H1 (cell line): ENCODE results near the gene SMIM35. TPM values are rescaled to one million over a fixed set of nuclear protein-coding genes. Genes with fewer than 3 reads are reported as not detected.
"Not testable (repeated sequence)": the region's sequence is repeated elsewhere in the genome, so short reads cannot be mapped to it uniquely, and the experiment has no call there.

Source experiments
- CTCF ChIA-PET: fragments of 300-600 bp; sonication (Branson Sonifier 250); formaldehyde crosslinking; loops from one replicate; lab custom pipeline; 2021; ENCODE audit not compliant: partially characterized antibody; lab: Charles Lee
- POLR2A ChIA-PET: fragments of 300-600 bp; sonication (Branson Sonifier 250); formaldehyde crosslinking; loops from one replicate; lab custom pipeline; 2021; ENCODE audit warnings: inconsistent platforms; ENCODE audit not compliant: partially characterized antibody; lab: Charles Lee
- DNase-seq, 2 experiments: peaks; one replicate each; pipeline versions ENCODE4 v3.0.0 to v3.0.0-alpha.2; 2010 to 2022; ENCODE audit warnings: low spot score in 2 of 2, low read depth in 1 of 2, mixed read lengths in 1 of 2
- FAIRE-seq: peaks from 2 replicates; lab custom pipeline; 2011; peaks lifted over from hg19 to GRCh38; lab: Jason Lieb, UNC
- H2AFZ ChIP-seq: 2 replicates; pipeline ENCODE4 v1.8.1; 2012; ENCODE audit warnings: low read length, inconsistent platforms
- H2AK5ac ChIP-seq: 2 replicates; pipeline ENCODE4 v1.6.1; 2013; ENCODE audit warnings: low read depth, low read length
- H2BK120ac ChIP-seq: replicated peaks from 2 replicates; pipeline ENCODE3; 2013; ENCODE audit warnings: low read depth, low read length, inconsistent platforms
- H2BK12ac ChIP-seq: 2 replicates; pipeline ENCODE4 v1.6.1; 2013; ENCODE audit warnings: low read depth, low read length
- H2BK15ac ChIP-seq: 2 replicates; pipeline ENCODE4 v1.6.1; 2013; ENCODE audit warnings: low read length
- H2BK20ac ChIP-seq: 2 replicates; pipeline ENCODE4 v1.6.1; 2013; ENCODE audit warnings: low read length
- H2BK5ac ChIP-seq: 2 replicates; pipeline ENCODE4 v1.6.1; 2013; ENCODE audit warnings: low read depth, low read length
- H3K14ac ChIP-seq: 2 replicates; pipeline ENCODE4 v1.6.1; 2013; ENCODE audit warnings: inconsistent platforms; ENCODE audit not compliant: insufficient read length
- H3K18ac ChIP-seq: 2 replicates; pipeline ENCODE4 v1.6.1; 2013; ENCODE audit warnings: low read length; ENCODE audit errors: extremely low read depth
- H3K23ac ChIP-seq: 2 replicates; pipeline ENCODE4 v1.6.1; 2013; ENCODE audit warnings: inconsistent platforms; ENCODE audit not compliant: insufficient read length
- H3K23me2 ChIP-seq: 2 replicates; pipeline ENCODE4 v1.6.1; 2013; ENCODE audit warnings: low read depth, low read length
- H3K27ac ChIP-seq: 2 replicates; pipeline ENCODE4 v1.6.1; 2011; ENCODE audit warnings: low read depth, low read length, inconsistent platforms
- H3K27me3 ChIP-seq, 4 experiments: replicated peaks in 1 of 4; 1 replicate in 1 of 4; 2 replicates in 3 of 4; pipeline versions ENCODE4 v1.6.1 to v1.8.1; 2011 to 2013; ENCODE audit warnings: low read length in 3 of 4, mild to moderate bottlenecking in 3 of 4, inconsistent platforms in 2 of 4, mixed read lengths in 2 of 4, moderate library complexity in 1 of 4; ENCODE audit not compliant: control insufficient read depth in 3 of 4, insufficient read depth in 3 of 4; ENCODE audit errors: extremely low read depth in 1 of 4
- H3K36me3 ChIP-seq, 4 experiments: 2 replicates each; pipeline versions ENCODE4 v1.6.1 to v1.8.1; 2011 to 2013; ENCODE audit warnings: mild to moderate bottlenecking in 4 of 4, low read length in 3 of 4, moderate library complexity in 2 of 4, control low read depth in 1 of 4, inconsistent platforms in 1 of 4; ENCODE audit not compliant: insufficient read depth in 4 of 4, control insufficient read depth in 2 of 4
- H3K4ac ChIP-seq: replicated peaks from 2 replicates; pipeline ENCODE3; 2013; ENCODE audit warnings: low read length, low read depth, mixed read lengths, inconsistent platforms; ENCODE audit not compliant: insufficient read length
- H3K4me1 ChIP-seq, 4 experiments: replicated peaks in 1 of 4; 1 replicate in 1 of 4; 2 replicates in 3 of 4; pipeline versions ENCODE4 v1.6.1 to v1.8.1; 2011 to 2013; ENCODE audit warnings: low read length in 3 of 4, inconsistent platforms in 2 of 4, mixed read lengths in 1 of 4; ENCODE audit not compliant: insufficient read depth in 4 of 4, control insufficient read depth in 3 of 4
- H3K4me2 ChIP-seq, 2 experiments: 2 replicates each; pipeline versions ENCODE4 v1.6.1 to v1.8.1; 2011 to 2013; ENCODE audit warnings: low read depth in 2 of 2, low read length in 2 of 2, control low read depth in 1 of 2, inconsistent platforms in 1 of 2, mild to moderate bottlenecking in 1 of 2; ENCODE audit not compliant: insufficient read depth in 1 of 2
- H3K4me3 ChIP-seq, 4 experiments: fragments of 200-600, 300-600 bp in 1 of 4; sonication (generic), shearing (Covaris generic), sonication (Bioruptor Twin) in 1 of 4; 2 replicates each; pipeline versions ENCODE4 v1.5.1 to v1.8.1; 2011 to 2016; ENCODE audit warnings: low read length in 4 of 4, low read depth in 3 of 4, control low read depth in 2 of 4, inconsistent platforms in 2 of 4, mild to moderate bottlenecking in 2 of 4, mixed read lengths in 1 of 4, moderate library complexity in 1 of 4; ENCODE audit not compliant: insufficient read depth in 2 of 4; ENCODE audit errors: extremely low read depth in 1 of 4
- H3K56ac ChIP-seq: replicated peaks from 2 replicates; pipeline ENCODE3; 2013; ENCODE audit warnings: low read depth, mild to moderate bottlenecking, mixed read lengths, low read length, inconsistent platforms; ENCODE audit not compliant: insufficient read length
- H3K79me1 ChIP-seq: 2 replicates; pipeline ENCODE4 v1.6.1; 2013; ENCODE audit warnings: low read depth, low read length, control low read depth
- H3K79me2 ChIP-seq, 2 experiments: 2 replicates each; pipeline versions ENCODE4 v1.6.1 to v1.8.1; 2012 to 2013; ENCODE audit warnings: low read length in 2 of 2, mild to moderate bottlenecking in 2 of 2, inconsistent platforms in 1 of 2; ENCODE audit not compliant: insufficient read depth in 2 of 2, control insufficient read depth in 1 of 2
- H3K9ac ChIP-seq, 4 experiments: replicated peaks in 1 of 4; 1 replicate in 1 of 4; 2 replicates in 3 of 4; pipeline versions ENCODE4 v1.6.1 to v1.8.1; 2011 to 2013; ENCODE audit warnings: low read depth in 3 of 4, low read length in 3 of 4, control low read depth in 2 of 4, mild to moderate bottlenecking in 2 of 4, moderate library complexity in 2 of 4, inconsistent platforms in 1 of 4; ENCODE audit errors: extremely low read depth in 1 of 4
- H3K9me3 ChIP-seq, 2 experiments: 2 replicates each; pipeline versions ENCODE4 v1.6.1 to v1.8.1; 2012 to 2013; ENCODE audit warnings: mild to moderate bottlenecking in 2 of 2, moderate library complexity in 2 of 2, control low read depth in 1 of 2, inconsistent platforms in 1 of 2, low read depth in 1 of 2, low read length in 1 of 2, mixed read lengths in 1 of 2; ENCODE audit not compliant: insufficient read depth in 2 of 2
- H4K20me1 ChIP-seq, 2 experiments: replicated peaks in 1 of 2; 2 replicates each; pipeline versions ENCODE3 to v1.8.1; 2011 to 2013; ENCODE audit warnings: inconsistent platforms in 2 of 2, low read length in 2 of 2, mild to moderate bottlenecking in 1 of 2; ENCODE audit not compliant: insufficient read depth in 2 of 2, control insufficient read depth in 1 of 2
- H4K5ac ChIP-seq: 2 replicates; pipeline ENCODE4 v1.6.1; 2013; ENCODE audit warnings: low read length, low read depth, mixed read lengths, inconsistent platforms; ENCODE audit not compliant: insufficient read length
- H4K8ac ChIP-seq: 2 replicates; pipeline ENCODE4 v1.8.0; 2013; ENCODE audit warnings: mild to moderate bottlenecking, moderate library complexity, low read length, inconsistent platforms; ENCODE audit not compliant: insufficient read depth; ENCODE audit errors: extremely low read depth
- H4K91ac ChIP-seq: replicated peaks from 2 replicates; pipeline ENCODE3; 2013; ENCODE audit warnings: low read length, mixed read lengths, inconsistent platforms; ENCODE audit not compliant: insufficient read length
- WGBS, 2 experiments: shearing (Covaris generic) in 1 of 2; methylation state at CpG; one replicate each; pipeline versions ENCODE4 v1.1.6 to v1.1.7; 2013 to 2015; ENCODE audit warnings: low lambda C conversion rate in 2 of 2, mixed read lengths in 2 of 2, inconsistent platforms in 1 of 2, low coverage in 1 of 2, missing lambda C conversion rate in 1 of 2; ENCODE audit not compliant: insufficient replicate concordance in 2 of 2, insufficient coverage in 1 of 2, insufficient read length in 1 of 2; ENCODE audit errors: extremely low coverage in 1 of 2, missing lambda C conversion rate in 1 of 2; 5-methylcytosine and 5-hydroxymethylcytosine counted together
- polyA plus RNA-seq, 7 experiments: library from polyadenylated mRNA; depleted of rRNA in 3 of 7; stranded (reverse) in 5 of 7; unstranded in 2 of 7; fragments of >200 nt in 5 of 7; fragments of 200-250 nt in 2 of 7; gene quantifications; 1 replicate in 5 of 7; 2 replicates in 1 of 7; 4 replicates in 1 of 7; pipeline versions ENCODE4 v1.2.1 to v1.2.3, GENCODE V29; 2011 to 2013; ENCODE audit warnings: missing spikeins in 2 of 7, mixed read lengths in 2 of 7
- total RNA-seq: library from RNA; stranded (reverse); fragmentation: NEBNext Ultra II Directional; extraction: Animal tissue kit (Norgen Biotek cat#: 25700); gene quantifications from 2 replicates; pipeline ENCODE4 v1.2.1, GENCODE V29; 2021

Gene SMIM35
- total and polyA plus RNA-seq, 2 of the 8 experiments (the other 6 are each of a cell fraction or from before 2014, with no cell fraction given) = not detected

DNA sequence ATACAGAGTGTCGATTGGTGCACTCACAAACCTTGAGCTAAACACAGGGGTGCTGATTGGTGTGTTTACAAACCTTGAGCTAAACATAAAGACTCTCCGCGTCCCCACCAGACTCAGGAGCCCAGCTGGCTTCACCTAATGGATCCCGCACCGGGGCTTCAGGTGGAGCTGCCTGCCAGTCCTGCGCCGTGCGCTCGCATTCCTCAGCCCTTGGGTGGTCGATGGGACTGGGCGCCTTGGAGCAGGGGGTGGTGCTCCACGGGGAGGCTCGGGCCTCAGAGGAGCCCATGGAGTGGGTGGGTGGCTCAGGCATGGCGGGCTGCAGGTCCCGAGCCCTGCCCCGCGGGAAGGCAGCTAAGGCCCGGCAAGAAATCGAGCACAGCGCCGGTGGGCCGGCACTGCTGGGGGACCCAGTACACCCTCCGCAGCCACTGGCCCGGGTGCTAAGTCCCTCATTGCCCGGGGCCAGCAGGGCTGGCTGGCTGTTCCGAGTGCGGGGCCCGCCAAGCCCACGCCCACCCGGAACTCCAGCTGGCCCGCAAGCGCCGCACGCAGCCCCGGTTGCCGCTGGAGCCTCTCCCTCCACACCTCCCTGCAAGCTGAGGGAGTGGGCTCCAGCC, 108.4 kb downstream of the SMIM35 start:
- H3K23ac ChIP-seq, H3K4me2 ChIP-seq, H4K5ac ChIP-seq, H3K9ac ChIP-seq, H3K4me3 ChIP-seq, H2BK15ac ChIP-seq, H2BK20ac ChIP-seq, FAIRE-seq, H2BK120ac ChIP-seq, H3K79me1 ChIP-seq, H3K36me3 ChIP-seq, DNase-seq, H3K27ac ChIP-seq, H3K14ac ChIP-seq, H2AFZ ChIP-seq, H2BK5ac ChIP-seq, H3K79me2 ChIP-seq, H3K4ac ChIP-seq, H3K27me3 ChIP-seq, H4K20me1 ChIP-seq, H3K56ac ChIP-seq, H2AK5ac ChIP-seq, H3K9me3 ChIP-seq, H3K23me2 ChIP-seq, H4K91ac ChIP-seq, H2BK12ac ChIP-seq, H4K8ac ChIP-seq, H3K18ac ChIP-seq, POLR2A ChIA-PET, H3K4me1 ChIP-seq: not testable (repeated sequence)
- WGBS, 2 experiments = 90% methylated on average over 18 of the region's 36 CpGs; no CpG with 5 or more reads in 1 of the 2 experiments
- CTCF ChIA-PET = interaction anchor here (0.6 to 1.7 kb wide), 5 partner anchors 32 to 307 kb away, joined by 3 to 5 read pairs (median 3); no protein-coding TSS in a partner anchor
